ENCODE measurements around the gene RGCC. TPM values are rescaled to one million over a fixed set of nuclear protein-coding genes. Genes with fewer than 3 reads are reported as not detected.

Gene RGCC, protein sequence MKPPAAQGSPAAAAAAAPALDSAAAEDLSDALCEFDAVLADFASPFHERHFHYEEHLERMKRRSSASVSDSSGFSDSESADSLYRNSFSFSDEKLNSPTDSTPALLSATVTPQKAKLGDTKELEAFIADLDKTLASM
- total RNA-seq: 100 to 1,000 TPM; 146 to 154 TPM
- polyA plus RNA-seq: 100 to 1,000 TPM; 137 to 156 TPM

DNA sequence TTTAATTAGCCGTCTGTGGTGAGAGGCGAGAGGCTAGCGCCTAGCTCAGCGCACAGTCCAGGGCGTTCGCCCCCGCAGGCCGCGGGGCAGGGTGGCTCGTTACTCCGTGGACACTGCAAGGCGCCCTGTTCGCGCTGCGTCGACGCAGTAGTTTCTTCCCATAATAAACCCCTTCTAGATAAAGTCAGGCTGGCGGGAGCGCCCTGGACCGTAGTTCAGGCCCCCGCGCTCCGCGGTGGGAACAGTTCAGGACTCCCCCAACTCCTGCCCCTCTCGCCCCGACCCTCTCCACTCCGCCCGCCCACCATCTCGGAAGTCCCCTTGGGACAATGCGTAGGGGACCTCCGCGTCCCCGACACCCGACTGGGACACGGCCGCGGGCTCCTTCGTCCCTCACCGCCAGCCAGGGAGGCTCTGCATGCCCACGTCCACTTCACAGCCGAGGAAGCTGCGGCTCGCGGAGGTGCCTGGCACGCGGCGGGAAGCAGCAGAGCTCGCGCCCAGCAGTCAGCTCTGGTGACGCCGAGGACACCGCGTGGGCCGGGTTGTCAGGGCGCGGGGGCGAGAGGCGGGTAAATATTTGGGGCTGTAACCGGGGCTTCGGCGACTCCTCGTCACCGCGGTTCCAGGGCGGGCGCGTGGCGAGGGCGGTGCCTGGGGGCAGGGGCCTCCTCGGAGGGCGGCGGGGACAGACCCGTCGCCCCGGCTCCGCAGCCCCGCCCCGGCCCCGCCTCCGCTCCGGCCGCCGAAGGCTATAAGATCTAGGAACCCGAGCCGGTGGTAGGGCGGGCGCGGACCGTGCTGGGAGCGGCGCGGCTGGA lies at the start of gene RGCC:
Gene RGCC (plus strand): TSS at position 783 of the 821 bp plus-strand sequence. CDS start 158 bp downstream, outside the sequence.
- Mint-ChIP-seq H3K27me3 (no peaks in the 10 kb centered on the region), H3K4me3 (peak within 1 kb of the TSS; percentile 90 to 99 (median 94)), H3K36me3 (peaks cover 30 to 34% of the 10 kb centered on the region in 2 donors), H3K27ac (peak within 1 kb of the TSS; percentile 96 to 99 (median 97)), H3K9me3 (peaks cover 0 to 5% (median 0%) of the 10 kb centered on the region in 8 donors), H3K4me1 (peaks cover 28 to 53% (median 41%) of the 10 kb centered on the region in 4 donors)
- H3K4me1 ChIP-seq (ENCODE audit: insufficient read depth, low read length): peaks cover 38% of the 10 kb centered on the region
- peak within 1 kb of the TSS; percentile 93 for H3K27ac ChIP-seq (ENCODE audit: low read depth, low read length)
- intact Hi-C loops (cut with micrococcal nuclease): loop anchor here (1.0 to 5.0 kb wide), 5 partner anchors 8 to 590 kb away; partner anchors contain the start of genes DGKH, MTRF1, NAA16 and WBP4
- CTCF ChIA-PET (ENCODE audit: partially characterized antibody): interaction anchor here (0.7 to 5.0 kb wide), 9 partner anchors 12 to 194 kb away, joined by 3 to 82 read pairs (median 29); no protein-coding TSS in a partner anchor
- POLR2A ChIA-PET (ENCODE audit: partially characterized antibody): interaction anchor here (0.7 to 5.7 kb wide), 15 partner anchors 12 to 815 kb away, joined by 3 to 82 read pairs (median 6); partner anchors contain the start of genes AKAP11 and NAA16
- DNase-seq: peak; percentile 96 to 97 (median 97)
- peak within 1 kb of the TSS; percentile 61 to 99 for H3K4me3 ChIP-seq (ENCODE audit: low read length in 2 of 2)
- no peaks in the 10 kb centered on the region for H3K9me3 ChIP-seq (ENCODE audit: control insufficient read depth in 1 of 2, low read length in 2 of 2)
- peaks cover 5% of the 10 kb centered on the region for H3K36me3 ChIP-seq (ENCODE audit: insufficient read depth, low read length)
- H3K27me3 ChIP-seq (ENCODE audit: insufficient read depth, low read length): no peaks in the 10 kb centered on the region

DNA sequence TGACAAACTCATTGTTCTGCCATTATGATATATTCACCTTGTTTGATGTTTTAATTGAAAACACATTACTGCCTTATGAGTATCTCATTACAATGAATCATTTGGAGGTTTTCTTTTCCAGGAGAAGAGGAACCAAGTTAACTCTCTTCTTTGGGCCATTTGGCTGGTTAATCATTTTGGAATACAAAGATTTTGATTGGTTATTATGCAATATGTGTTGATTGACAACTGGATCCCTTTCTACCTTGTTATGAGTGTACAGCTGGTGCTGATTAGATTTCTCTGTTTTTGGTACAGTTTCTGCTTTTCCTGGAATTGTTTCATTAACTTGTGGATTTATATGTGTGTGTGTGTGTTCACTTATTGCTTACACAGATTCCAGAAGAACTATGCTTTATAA lies 49.2 kb upstream of the RGCC start:
- Histone ChIP-seq H3K36me3 (ENCODE audit: insufficient read depth, low read length) (no peaks in the 10 kb centered on the region), H3K4me1 (ENCODE audit: insufficient read depth, low read length) (no peaks in the 10 kb centered on the region), H3K27me3 (ENCODE audit: insufficient read depth, low read length) (no peaks in the 10 kb centered on the region), H3K4me3 (ENCODE audit: low read length in 2 of 2) (no peak overlapping the region), H3K9me3 (ENCODE audit: control insufficient read depth in 1 of 2, low read length in 2 of 2) (no peaks in the 10 kb centered on the region), H3K27ac (ENCODE audit: low read depth, low read length) (no peak overlapping the region)
- POLR2A ChIA-PET (ENCODE audit: partially characterized antibody): no interaction called here
- DNase-seq: no peak
- intact Hi-C loops (cut with micrococcal nuclease): no loop called here
- no peaks in the 10 kb centered on the region for H3K36me3 Mint-ChIP-seq
- H3K4me3 Mint-ChIP-seq: no peak overlapping the region
- H3K27me3 Mint-ChIP-seq: no peaks in the 10 kb centered on the region
- peaks cover 0 to 3% (median 0%) of the 10 kb centered on the region in 8 donors for H3K9me3 Mint-ChIP-seq
- CTCF ChIA-PET (ENCODE audit: partially characterized antibody): interaction anchor here (4.3 kb wide), 1 partner anchor 244 kb away, joined by 43 read pairs; no protein-coding TSS in a partner anchor
- H3K27ac Mint-ChIP-seq: no peak overlapping the region
- peaks cover 0 to 7% (median under 1%) of the 10 kb centered on the region in 4 donors for H3K4me1 Mint-ChIP-seq

DNA sequence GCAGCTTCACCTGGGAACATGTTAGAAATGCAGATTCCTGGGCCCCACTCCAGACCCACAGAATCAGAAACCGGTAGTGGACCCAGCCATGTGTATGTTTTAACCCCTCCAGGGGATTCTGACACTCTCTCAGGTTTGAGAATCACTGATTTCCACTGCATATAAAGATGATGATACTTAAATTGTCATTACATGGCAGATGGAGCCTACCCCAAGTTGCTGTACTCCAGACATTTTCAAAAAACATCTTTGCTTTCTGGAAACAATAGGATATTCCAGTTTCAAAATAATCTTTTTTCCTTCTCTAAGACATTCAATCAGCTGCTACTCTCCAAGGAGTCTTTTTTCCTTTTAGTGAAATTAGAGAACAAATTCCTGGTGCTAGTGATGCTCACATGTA lies 48.6 kb upstream of the RGCC start:
- DNase-seq: no peak
- no peaks in the 10 kb centered on the region for H3K36me3 Mint-ChIP-seq
- POLR2A ChIA-PET (ENCODE audit: partially characterized antibody): interaction anchor here (0.7 kb wide), 1 partner anchor 14 kb away, joined by 3 read pairs; no protein-coding TSS in a partner anchor
- Histone ChIP-seq H3K27me3 (ENCODE audit: insufficient read depth, low read length) (no peaks in the 10 kb centered on the region), H3K27ac (ENCODE audit: low read depth, low read length) (no peak overlapping the region), H3K9me3 (ENCODE audit: control insufficient read depth in 1 of 2, low read length in 2 of 2) (no peaks in the 10 kb centered on the region), H3K36me3 (ENCODE audit: insufficient read depth, low read length) (no peaks in the 10 kb centered on the region), H3K4me3 (ENCODE audit: low read length in 2 of 2) (no peak overlapping the region), H3K4me1 (ENCODE audit: insufficient read depth, low read length) (no peaks in the 10 kb centered on the region)
- peaks cover 0 to 7% (median under 1%) of the 10 kb centered on the region in 4 donors for H3K4me1 Mint-ChIP-seq
- H3K27me3 Mint-ChIP-seq: no peaks in the 10 kb centered on the region
- peak overlapping the region in 1 of 7 donors; percentile 3 for H3K27ac Mint-ChIP-seq
- intact Hi-C loops (cut with micrococcal nuclease): no loop called here
- CTCF ChIA-PET (ENCODE audit: partially characterized antibody): interaction anchor here (0.7 to 4.3 kb wide), 6 partner anchors 9 to 244 kb away, joined by 3 to 43 read pairs (median 4); no protein-coding TSS in a partner anchor
- H3K9me3 Mint-ChIP-seq: peaks cover 0 to 3% (median 0%) of the 10 kb centered on the region in 8 donors
- H3K4me3 Mint-ChIP-seq: no peak overlapping the region

DNA sequence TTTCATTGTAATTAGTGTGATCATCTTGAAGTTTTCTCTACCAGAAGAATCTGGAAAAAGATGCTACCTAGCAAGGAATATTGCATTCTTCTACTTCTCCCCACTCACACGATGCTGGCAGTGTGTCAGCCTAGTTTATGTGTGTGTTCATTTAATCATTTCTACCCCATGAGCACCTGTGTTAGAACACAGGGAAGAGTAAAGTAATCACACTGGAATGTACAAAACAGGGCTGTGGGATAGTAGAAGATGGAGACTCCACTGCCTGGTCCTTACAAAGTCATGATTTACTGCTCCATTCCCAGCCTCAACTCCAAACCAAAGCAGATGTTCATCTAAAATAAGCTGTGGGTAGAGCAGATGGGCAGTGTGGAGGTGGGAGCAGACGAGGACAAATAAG lies 47.7 kb upstream of the RGCC start:
- intact Hi-C loops (cut with micrococcal nuclease): loop anchor here (2.0 kb wide), 1 partner anchor 49 kb away; no protein-coding TSS in a partner anchor
- H3K36me3 Mint-ChIP-seq: no peaks in the 10 kb centered on the region
- no peaks in the 10 kb centered on the region for H3K4me1 ChIP-seq (ENCODE audit: insufficient read depth, low read length)
- POLR2A ChIA-PET (ENCODE audit: partially characterized antibody): interaction anchor here (0.7 kb wide), 1 partner anchor 13 kb away, joined by 3 read pairs; no protein-coding TSS in a partner anchor
- H3K27ac ChIP-seq (ENCODE audit: low read depth, low read length): no peak overlapping the region
- no peak for DNase-seq
- peaks cover 0 to 7% (median under 1%) of the 10 kb centered on the region in 4 donors for H3K4me1 Mint-ChIP-seq
- H3K4me3 Mint-ChIP-seq: no peak overlapping the region
- H3K27me3 Mint-ChIP-seq: no peaks in the 10 kb centered on the region
- no peak overlapping the region for H3K4me3 ChIP-seq (ENCODE audit: low read length in 2 of 2)
- peaks cover 0 to 3% (median 0%) of the 10 kb centered on the region in 8 donors for H3K9me3 Mint-ChIP-seq
- H3K9me3 ChIP-seq (ENCODE audit: control insufficient read depth in 1 of 2, low read length in 2 of 2): no peaks in the 10 kb centered on the region
- CTCF ChIA-PET (ENCODE audit: partially characterized antibody): interaction anchor here (0.7 to 4.3 kb wide), 6 partner anchors 8 to 243 kb away, joined by 3 to 43 read pairs (median 4); no protein-coding TSS in a partner anchor
- H3K27ac Mint-ChIP-seq: peak overlapping the region in 1 of 7 donors; percentile 31
- H3K36me3 ChIP-seq (ENCODE audit: insufficient read depth, low read length): no peaks in the 10 kb centered on the region
- no peaks in the 10 kb centered on the region for H3K27me3 ChIP-seq (ENCODE audit: insufficient read depth, low read length)

DNA sequence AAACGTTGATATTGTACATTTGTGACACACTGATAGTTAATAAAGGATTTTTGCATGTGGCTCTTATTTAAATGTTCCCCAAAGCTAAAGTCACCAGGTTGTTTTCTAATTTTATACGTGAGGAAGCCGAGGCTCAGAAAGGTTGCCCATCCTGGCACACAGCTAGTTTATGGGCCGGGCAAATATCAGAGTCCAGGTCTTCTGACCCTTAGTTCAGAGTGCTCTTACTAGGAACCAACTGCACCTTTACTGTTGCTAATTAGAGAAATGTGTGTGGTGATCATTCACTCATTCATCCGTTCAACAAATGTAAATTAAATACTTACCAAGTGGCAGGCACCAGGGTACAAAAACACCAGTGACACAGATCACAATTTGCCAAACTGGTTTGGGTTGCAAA lies 46.3 kb upstream of the RGCC start:
- H3K27me3 Mint-ChIP-seq: no peaks in the 10 kb centered on the region
- CTCF ChIA-PET (ENCODE audit: partially characterized antibody): interaction anchor here (0.6 to 4.3 kb wide), 9 partner anchors 9 to 700 kb away, joined by 3 to 43 read pairs (median 5); no protein-coding TSS in a partner anchor
- H3K36me3 Mint-ChIP-seq: no peaks in the 10 kb centered on the region
- no peaks in the 10 kb centered on the region for H3K36me3 ChIP-seq (ENCODE audit: insufficient read depth, low read length)
- H3K4me1 ChIP-seq (ENCODE audit: insufficient read depth, low read length): no peaks in the 10 kb centered on the region
- H3K4me3 Mint-ChIP-seq: no peak overlapping the region
- intact Hi-C loops (cut with micrococcal nuclease): loop anchor here (1.0 to 2.0 kb wide), 4 partner anchors 48 to 699 kb away; no protein-coding TSS in a partner anchor
- H3K4me3 ChIP-seq (ENCODE audit: low read length in 2 of 2): no peak overlapping the region
- H3K4me1 Mint-ChIP-seq: peaks cover 0 to 7% (median under 1%) of the 10 kb centered on the region in 4 donors
- H3K27me3 ChIP-seq (ENCODE audit: insufficient read depth, low read length): no peaks in the 10 kb centered on the region
- POLR2A ChIA-PET (ENCODE audit: partially characterized antibody): no interaction called here
- peak overlapping the region in 1 of 7 donors; percentile 0 for H3K27ac Mint-ChIP-seq
- no peak overlapping the region for H3K27ac ChIP-seq (ENCODE audit: low read depth, low read length)
- no peaks in the 10 kb centered on the region for H3K9me3 ChIP-seq (ENCODE audit: control insufficient read depth in 1 of 2, low read length in 2 of 2)
- DNase-seq: no peak
- peaks cover 0 to 3% (median 0%) of the 10 kb centered on the region in 8 donors for H3K9me3 Mint-ChIP-seq

DNA sequence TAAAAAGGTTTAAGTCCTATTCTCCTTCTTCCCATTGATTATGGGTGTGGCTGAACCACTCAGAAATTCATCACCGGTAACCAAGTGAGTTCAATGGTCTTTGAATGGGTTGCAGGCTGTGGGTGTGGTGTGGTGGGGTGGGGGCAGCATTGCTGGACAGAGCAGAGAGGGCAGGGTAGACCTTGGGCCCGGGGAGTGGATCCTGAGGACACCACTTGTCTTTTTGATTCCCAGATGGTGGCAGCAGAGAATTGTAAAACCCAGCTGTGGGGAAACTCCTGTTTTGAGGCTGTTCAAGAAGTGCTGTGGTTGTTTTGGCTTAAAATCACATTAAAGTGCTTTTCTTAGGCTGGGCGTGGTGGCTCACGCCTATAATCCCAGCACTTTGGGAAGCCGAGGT lies 45.8 kb upstream of the RGCC start:
- no peaks in the 10 kb centered on the region for H3K36me3 Mint-ChIP-seq
- no peak overlapping the region for H3K27ac ChIP-seq (ENCODE audit: low read depth, low read length)
- no peak overlapping the region for H3K4me3 ChIP-seq (ENCODE audit: low read length in 2 of 2)
- peak overlapping the region in 3 of 7 donors; percentile 25 to 80 (median 70) for H3K27ac Mint-ChIP-seq
- no peaks in the 10 kb centered on the region for H3K9me3 ChIP-seq (ENCODE audit: control insufficient read depth in 1 of 2, low read length in 2 of 2)
- no peaks in the 10 kb centered on the region for H3K36me3 ChIP-seq (ENCODE audit: insufficient read depth, low read length)
- peak in 4 of 5 donors; percentile 29 to 42 (median 34) for DNase-seq
- ChIA-PET CTCF (ENCODE audit: partially characterized antibody) (interaction anchor here (0.6 to 4.3 kb wide), 8 partner anchors 10 to 699 kb away, joined by 3 to 43 read pairs (median 5); no protein-coding TSS in a partner anchor), POLR2A (ENCODE audit: partially characterized antibody) (interaction anchor here (0.8 kb wide), 2 partner anchors 45 to 57 kb away, joined by 3 read pairs; no protein-coding TSS in a partner anchor)
- no peaks in the 10 kb centered on the region for H3K4me1 ChIP-seq (ENCODE audit: insufficient read depth, low read length)
- peak overlapping the region in 1 of 8 donors; percentile 14 for H3K4me3 Mint-ChIP-seq
- H3K9me3 Mint-ChIP-seq: peaks cover 0 to 3% (median 0%) of the 10 kb centered on the region in 8 donors
- no peaks in the 10 kb centered on the region for H3K27me3 Mint-ChIP-seq
- no peaks in the 10 kb centered on the region for H3K27me3 ChIP-seq (ENCODE audit: insufficient read depth, low read length)
- peaks cover 0 to 7% (median under 1%) of the 10 kb centered on the region in 4 donors for H3K4me1 Mint-ChIP-seq
- intact Hi-C loops (cut with micrococcal nuclease): loop anchor here (1.0 to 2.0 kb wide), 4 partner anchors 47 to 699 kb away; no protein-coding TSS in a partner anchor
